CD4-positive, alpha-beta T cell treated with Interleukin-4 for 4 hours (primary cell): Measurements from ENCODE around the gene RACK1.
A peak's percentile ranks its signal among the peaks of the same experiment; 100 is the strongest.
"Not testable (repeated sequence)": the region's sequence is repeated elsewhere in the genome, so short reads cannot be mapped to it uniquely, and the experiment has no call there.

Experiments used
- DNase-seq: peaks from one replicate; pipeline ENCODE4 v3.0.0-alpha.2; 2020

RACK1 gene

GRCh38 chr5:181233088-181233800 lies 10.5 kb downstream of the RACK1 start:
- DNase-seq, result no peak

- DNase-seq, result no peak
Observed at GRCh38 chr5:181232593-181232992, 11.1 kb downstream of the RACK1 start.

GRCh38 chr5:181231432-181231831 lies 12.3 kb downstream of the RACK1 start:
- DNase-seq, result no peak

DNA sequence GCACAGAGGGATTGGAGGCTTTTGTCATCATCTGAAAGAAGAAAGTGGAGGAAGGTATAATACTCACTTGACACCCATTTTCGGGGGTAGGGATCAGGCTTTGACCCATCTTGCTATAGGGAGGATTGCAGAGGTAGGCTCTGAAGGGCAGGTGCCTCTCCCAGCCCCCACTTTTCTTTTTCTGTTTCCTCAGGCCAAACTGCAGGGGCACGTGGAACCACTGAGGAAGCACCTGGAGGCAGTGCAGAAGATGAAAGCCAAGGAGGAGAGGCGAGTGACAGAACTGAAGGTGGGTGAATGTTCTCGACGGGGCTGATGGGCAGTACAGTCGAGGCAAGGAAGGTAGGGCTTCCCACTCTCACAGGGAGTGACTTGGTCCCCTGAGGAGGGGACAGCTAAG lies 13.2 kb downstream of the RACK1 start:
- DNase-seq, result no peak

GRCh38 chr5:181229996-181230395 lies 13.7 kb downstream of the RACK1 start:
- DNase-seq, result no peak

- DNase-seq, result peak; percentile 44
Observed at GRCh38 chr5:181224390-181225229, 19.1 kb downstream of the RACK1 start.

DNA sequence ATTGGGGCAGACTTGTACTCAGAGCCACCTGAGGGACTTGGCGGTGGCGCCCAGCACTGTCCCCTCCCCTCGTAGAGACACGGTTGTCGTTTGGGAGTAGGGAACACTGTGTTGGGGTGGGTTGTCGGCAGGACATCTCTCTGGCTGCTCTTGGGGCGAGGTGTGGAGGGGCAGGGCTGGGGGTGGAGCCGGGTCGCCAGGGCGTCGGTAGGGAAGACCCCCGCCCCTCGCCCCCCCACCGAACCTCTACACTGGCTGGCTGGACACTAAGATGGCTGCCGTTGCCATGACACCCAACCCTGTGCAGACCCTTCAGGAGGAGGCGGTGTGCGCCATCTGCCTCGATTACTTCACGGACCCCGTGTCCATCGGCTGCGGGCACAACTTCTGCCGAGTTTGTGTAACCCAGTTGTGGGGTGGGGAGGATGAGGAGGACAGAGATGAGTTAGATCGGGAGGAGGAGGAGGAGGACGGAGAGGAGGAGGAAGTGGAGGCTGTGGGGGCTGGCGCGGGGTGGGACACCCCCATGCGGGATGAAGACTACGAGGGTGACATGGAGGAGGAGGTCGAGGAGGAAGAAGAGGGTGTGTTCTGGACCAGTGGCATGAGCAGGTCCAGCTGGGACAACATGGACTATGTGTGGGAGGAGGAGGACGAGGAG lies 19.8 kb downstream of the RACK1 start:
- DNase-seq, result no peak

- peak; percentile 99 for DNase-seq
Observed at GRCh38 chr5:181223058-181223728, 20.5 kb downstream of the RACK1 start, which contains the start of gene TRIM41. TRIM41 (plus strand) TSS chr5:181223281; CDS start chr5:181224000, 719 bp downstream.

DNA sequence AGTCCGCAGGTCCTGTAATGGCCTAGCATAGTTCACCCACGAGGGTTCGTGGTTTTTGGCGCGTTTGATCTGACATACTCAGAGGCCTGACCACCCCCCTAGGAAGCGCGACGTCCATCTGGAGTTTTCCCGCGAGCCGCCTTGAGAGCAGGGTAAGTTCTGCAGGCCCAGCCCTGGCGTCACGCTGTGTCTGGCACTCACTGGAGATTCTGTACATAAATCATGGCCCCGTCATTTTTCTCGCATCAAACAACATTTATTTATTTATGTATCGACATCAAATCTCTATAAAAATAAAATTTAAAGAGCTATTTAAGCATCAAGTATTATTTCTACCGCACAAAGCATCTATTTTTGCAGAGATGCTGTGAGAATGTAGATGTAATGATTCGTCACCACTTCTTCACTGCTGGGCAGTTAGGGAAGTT lies 21.1 kb downstream of the RACK1 start:
- DNase-seq, result no peak

DNA sequence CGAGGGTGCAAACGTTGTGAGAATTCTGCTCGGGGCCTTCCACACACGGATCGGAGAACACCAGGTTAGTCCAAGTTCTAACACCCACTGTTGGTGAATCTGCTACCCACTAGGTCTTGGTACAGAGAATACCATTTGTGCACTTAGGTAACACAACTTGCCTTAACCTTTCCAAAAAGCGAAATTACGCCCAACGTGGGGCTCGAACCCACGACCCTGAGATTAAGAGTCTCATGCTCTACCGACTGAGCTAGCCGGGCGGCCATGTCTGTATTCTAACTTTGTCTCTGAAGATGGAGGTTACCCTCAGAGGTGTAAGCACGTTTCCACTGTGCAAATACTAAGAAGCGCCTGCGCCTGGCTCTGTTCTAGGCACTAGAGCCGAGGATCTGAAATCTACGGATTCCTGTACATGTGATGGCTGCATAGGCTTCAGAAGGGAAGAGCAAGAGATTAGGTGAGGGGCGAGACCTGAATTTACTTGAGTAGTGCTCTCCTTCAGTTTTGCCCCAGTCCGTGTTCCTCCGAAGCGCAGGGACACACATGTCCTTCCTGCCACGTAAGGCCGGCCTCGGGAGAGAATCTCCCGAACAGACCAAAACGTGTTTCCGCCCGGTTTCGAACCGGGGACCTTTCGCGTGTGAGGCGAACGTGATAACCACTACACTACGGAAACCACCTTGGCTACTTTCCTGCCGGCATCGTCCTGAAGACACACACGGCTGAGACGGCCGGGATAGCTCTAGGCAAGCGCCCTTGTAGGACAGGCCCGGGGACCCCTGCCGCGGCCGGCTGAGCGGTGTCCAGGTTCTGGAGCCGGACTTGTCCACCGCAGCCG lies 21.7 kb downstream of the RACK1 start:
- peak; percentile 93 for DNase-seq

GRCh38 chr5:181221105-181221791 lies 22.5 kb downstream of the RACK1 start:
- DNase-seq, result peak; percentile 71

- DNase-seq, result no peak
Observed at GRCh38 chr5:181220178-181220515, 23.6 kb downstream of the RACK1 start.

- no peak for DNase-seq
Observed at GRCh38 chr5:181219262-181220177, 24.2 kb downstream of the RACK1 start.

- no peak for DNase-seq
Observed at GRCh38 chr5:181218795-181219124, 24.9 kb downstream of the RACK1 start.

DNA sequence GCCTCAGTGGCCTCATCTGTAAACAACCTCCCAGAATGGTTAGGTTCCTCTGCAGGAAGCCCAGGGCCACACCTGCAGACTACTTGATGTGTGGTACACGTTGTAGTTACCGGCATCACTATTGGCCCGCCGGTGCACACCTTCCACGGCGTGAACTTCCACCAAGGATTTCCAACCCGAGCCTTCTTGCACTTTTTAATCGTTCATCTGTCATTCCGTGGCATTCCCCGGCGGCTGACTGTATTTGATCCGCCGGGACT lies 26.0 kb downstream of the RACK1 start:
- no peak for DNase-seq

- DNase-seq, result peak; percentile 57
Observed at GRCh38 chr5:181217111-181217802, 26.4 kb downstream of the RACK1 start.

- DNase-seq, result peak; percentile 24
Observed at GRCh38 chr5:181215997-181216989, 27.4 kb downstream of the RACK1 start.

DNA sequence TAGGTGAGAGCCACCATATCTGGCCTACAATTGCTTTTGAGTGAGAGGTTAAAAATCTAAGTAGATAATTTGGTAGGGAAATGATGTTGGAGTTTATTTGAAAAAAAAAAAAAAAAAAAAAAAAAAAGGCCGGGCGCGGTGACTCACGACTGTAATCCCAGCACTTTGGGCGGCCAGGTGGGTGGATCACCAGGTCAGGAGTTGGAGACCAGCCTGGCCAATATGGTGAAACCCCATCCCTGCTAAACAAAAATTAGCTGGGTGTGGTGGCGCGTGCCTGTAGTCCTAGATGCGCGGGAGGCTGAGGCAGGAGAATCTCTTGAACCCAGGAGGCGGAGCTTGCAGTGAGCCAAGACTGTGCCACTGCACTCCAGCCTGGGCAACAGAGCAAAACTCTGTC lies 29.5 kb downstream of the RACK1 start:
- not testable (repeated sequence) for DNase-seq

DNA sequence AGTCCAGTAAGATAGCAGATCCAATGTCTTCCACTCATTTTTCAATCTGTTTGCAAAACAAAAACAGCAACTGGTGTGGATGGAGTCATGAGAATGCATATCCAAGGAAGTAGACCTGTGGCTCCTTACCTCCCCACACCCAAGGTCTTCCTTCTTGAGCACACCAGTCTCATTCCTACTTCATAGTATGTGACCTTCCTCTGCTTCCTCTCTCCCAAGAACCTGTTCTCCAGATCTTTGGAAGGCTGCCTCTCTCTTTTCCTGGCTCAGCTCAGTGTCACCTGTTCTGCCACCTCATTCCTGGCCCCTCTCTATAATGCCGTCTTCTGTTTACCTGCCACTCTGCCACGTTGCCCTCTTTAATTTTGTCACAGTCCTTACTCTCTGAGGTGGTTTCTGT lies 30.8 kb downstream of the RACK1 start:
- DNase-seq, result no peak
